Stimulated activated CD8-positive, alpha-beta memory T cell treated with anti-CD3 and anti-CD28 coated beads, Interleukin-4, amount 100 ng/mL, for 24 hours (primary cell): ENCODE measurements around the gene OTUB2.

ENCODE experiments used
- DNase-seq: peaks from one replicate; pipeline ENCODE4 v3.0.0-alpha.2; 2020; ENCODE audit warnings: low read depth

Gene OTUB2

GRCh38 chr14:94041551-94042346 lies 15.6 kb downstream of the OTUB2 start:
- no peak for DNase-seq

DNA sequence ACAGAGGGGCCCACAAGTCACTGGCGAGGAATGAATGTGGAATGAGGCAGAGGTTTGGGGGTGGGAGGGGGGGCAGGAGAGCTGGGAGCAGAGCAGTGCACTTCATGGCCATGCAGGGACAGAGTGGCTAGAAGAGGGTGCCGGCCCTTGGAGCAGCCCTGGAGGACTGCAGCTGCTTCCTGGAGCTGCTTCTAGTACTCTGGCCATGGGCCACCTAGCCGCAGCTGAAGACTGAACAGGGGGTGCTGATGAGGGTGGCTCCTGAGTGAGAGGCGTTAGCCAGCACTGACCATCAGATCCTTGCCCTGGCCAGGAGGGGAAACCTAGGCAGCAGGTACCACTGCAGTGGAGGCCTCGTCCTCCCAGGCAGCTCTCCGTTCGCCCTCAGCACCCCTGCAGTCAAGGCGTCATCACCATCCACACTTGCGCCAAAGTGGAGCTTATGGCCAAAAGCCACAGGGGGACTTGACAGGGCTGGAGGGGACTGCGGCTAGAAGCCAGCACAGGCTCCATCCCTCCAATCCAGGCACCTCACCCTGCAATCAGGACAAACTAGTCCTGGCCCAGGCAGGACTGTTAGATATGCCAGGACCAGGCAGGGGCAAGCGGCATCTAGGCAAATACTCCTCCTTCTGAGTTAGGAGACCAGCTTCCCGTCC lies 16.4 kb downstream of the OTUB2 start:
- DNase-seq, result no peak

DNA sequence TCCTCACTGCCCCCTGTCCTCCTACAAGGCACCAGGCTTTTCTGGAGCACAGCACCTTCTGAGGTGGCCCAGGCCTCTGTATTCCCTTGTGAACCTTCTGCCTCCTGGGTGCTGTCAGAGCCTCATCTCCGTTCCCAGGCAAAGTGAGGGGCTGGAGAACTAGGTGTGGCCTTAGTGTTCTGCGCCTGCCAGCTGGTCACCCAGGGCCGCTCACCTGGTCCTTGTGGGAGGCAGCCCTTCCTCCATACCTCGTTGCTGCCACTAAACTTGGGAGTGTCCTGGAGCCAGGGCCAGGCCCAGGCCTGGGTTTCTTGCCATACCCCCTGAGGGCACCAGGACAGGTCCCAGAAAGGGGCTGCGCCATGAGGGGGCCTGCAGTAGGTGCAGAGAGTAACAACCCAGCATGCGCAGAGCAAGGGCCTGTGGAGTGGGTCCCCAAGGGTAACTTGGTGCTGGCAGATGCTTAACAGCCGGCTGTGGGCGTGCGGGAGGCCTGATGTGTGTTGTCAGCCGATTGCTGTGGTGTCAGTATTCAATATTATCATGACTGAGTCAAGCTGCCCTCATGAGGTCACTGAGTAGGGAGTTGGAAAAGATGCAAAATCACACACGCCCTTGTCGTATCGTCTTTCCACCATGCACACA lies 17.1 kb downstream of the OTUB2 start:
- DNase-seq, result no peak

DNA sequence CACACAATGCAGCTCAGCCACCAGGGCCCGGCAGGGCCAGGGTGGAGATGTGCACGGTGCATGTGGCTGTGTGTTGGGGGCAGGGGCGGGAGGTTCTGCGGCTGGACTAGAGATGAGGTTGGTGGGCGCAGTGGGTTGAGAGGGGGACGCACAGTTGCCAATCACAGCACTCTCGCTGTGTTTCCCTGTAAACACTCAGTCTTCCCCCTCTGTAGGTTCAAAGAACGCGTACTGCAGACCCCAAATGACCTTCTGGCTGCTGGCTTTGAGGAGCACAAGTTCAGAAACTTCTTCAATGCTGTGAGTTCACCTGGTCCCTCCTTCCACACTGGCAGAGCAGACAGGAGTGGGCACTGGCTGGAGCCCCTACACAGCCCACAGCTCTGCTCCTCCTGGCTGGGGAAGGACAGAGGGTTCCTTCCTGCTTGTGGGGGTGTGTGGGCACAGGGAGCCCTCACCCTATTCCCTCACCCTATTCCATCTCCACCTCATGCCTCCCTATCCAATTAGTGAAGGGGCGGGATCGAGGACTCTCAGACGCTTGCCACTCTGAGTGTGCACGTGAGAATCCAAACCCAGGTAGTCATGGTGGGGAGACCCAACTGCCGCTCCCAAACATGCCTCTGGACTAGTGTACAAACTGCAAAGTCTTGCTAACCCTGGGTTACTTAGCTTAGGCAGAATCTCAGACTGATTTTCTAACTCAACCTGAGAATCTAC lies 17.8 kb downstream of the OTUB2 start:
- no peak for DNase-seq

- DNase-seq, result no peak
Measured at GRCh38 chr14:94044476-94045091, 18.4 kb downstream of the OTUB2 start.

- no peak for DNase-seq
Measured at GRCh38 chr14:94045101-94045500, 19.0 kb downstream of the OTUB2 start.

GRCh38 chr14:94045563-94046345 lies 19.6 kb downstream of the OTUB2 start:
- no peak for DNase-seq

DNA sequence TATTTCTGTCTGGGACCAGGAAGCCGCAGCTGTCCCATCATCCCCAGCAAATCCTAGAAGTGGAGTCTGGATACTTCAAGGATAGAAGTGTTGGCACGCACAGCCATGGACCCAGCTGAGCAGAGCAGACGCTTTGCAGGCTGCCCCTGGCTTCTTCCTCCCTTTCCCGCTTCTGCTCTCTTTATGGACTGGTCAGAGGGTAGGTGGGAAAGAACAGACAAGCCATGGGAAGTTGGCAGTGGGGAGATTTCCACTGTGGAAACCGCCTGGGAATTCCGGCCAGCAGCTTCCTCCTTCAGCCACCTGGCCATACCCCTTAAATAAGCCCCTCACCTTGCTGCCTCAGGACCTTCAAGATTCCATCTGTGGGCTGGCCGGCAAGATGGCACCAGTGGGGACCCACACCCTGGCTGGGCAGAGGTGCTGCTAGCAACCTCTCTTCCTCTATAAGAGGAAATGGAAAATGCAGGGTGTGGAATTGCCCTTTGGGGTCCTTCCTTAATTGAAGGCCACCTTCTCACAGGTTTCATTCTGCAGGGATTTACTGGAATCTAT lies 20.6 kb downstream of the OTUB2 start:
- DNase-seq, result no peak

DNA sequence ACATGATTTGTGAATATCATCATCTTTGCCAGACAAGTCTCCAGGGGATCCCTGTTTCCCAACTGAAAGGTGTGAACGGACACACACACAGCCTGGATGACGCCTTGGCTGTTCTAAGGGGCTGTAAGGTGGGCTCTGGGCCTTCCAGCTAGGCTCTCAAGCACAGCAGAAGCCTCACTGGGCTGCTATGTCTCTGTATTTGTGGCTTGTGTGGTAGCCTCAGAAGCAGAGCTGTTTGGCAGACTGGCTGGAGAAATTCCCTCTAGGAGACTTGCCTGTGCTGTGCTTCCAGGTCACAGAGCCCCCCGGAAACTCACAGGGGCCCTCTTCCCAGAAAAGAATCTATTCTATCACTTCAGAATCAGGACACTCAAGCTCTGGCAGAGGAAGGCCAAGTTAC lies 21.4 kb downstream of the OTUB2 start:
- DNase-seq, result no peak

GRCh38 chr14:94048691-94049624 lies 22.8 kb downstream of the OTUB2 start:
- DNase-seq, result no peak

- DNase-seq, result no peak
Measured at GRCh38 chr14:94049625-94050023, 23.5 kb downstream of the OTUB2 start.

- no peak for DNase-seq
Measured at GRCh38 chr14:94050231-94050880, 24.2 kb downstream of the OTUB2 start.

- DNase-seq, result no peak
Measured at GRCh38 chr14:94051115-94051514, 25.0 kb downstream of the OTUB2 start.

- no peak for DNase-seq
Measured at GRCh38 chr14:94051779-94052178, 25.6 kb downstream of the OTUB2 start.

GRCh38 chr14:94052199-94052598 lies 26.1 kb downstream of the OTUB2 start:
- DNase-seq, result no peak

DNA sequence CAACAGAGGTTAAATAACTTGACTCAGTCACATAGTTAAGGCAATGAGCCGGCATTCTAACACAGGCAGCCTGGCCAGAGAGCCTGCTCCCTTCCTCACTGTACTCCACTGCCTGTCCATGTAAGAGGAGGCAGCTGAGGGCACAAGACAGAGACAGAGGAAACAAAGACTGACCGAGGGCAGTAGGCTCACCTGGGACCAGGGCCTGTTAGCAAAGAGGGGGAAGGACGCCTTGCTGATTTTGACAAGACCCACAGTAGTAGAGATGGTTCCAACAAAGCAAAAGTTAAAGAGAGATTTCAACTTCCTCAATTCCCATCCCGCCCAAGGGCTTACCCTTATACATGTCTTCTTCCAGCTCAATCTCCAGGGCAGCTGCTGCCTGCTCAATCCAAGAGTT lies 26.5 kb downstream of the OTUB2 start:
- DNase-seq, result no peak

GRCh38 chr14:94054401-94054800 lies 28.3 kb downstream of the OTUB2 start:
- DNase-seq, result no peak

- DNase-seq, result no peak
Measured at GRCh38 chr14:94054936-94055335, 28.8 kb downstream of the OTUB2 start.

DNA sequence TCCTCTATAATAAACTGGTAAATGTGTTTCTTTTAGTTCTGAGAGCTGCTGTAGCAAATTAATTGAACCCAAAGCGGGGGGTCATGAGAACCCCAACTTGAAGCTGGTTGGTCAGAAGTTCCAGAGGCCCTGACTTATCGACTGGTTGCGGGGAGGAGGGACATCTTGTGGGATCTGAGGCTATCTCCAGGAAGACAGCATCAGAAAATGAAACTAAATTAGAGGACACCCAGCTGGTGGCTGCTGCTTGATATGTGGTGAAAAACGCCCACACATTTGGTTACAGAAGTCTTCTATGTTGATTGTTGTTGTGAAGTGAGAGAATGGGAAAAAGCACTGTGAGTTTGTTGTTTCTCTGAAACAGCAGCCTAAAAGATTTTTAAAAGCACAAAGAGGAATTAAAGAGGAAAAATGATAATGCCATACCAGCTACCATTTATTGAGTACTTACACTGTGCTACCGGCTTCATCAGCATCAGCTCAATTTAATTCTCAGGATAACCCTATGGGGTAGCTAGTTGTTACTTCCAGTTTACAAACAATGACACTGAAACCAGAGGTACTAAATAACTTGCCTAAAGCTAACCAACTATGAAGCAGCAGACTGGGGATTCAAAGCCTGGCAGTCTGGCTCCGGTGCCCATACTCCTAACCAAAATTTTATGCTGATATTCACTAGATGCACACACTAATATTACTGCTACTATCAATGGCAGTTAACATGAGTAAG lies 30.6 kb downstream of the OTUB2 start:
- DNase-seq, result no peak
